CD4-positive, alpha-beta T cell (primary cell): ENCODE results near the gene GPR33. TPM values are rescaled to one million over a fixed set of nuclear protein-coding genes. Genes with fewer than 3 reads are reported as not detected.

ENCODE experiments used
- ATAC-seq: fragments of 200-7000 bp; cut with Tn5 transposase; one replicate; pipeline ENCODE4 v1.10.0; 2022; ENCODE audit warnings: mild to moderate bottlenecking; ENCODE audit not compliant: poor library complexity
- CTCF ChIA-PET: fragments of 350-600 bp; sonication (Branson Sonifier 250); formaldehyde crosslinking; loops from one replicate; lab custom pipeline; 2021; ENCODE audit warnings: antibody characterized with exemption, inconsistent platforms; lab: Charles Lee
- POLR2A ChIA-PET: fragments of 350-600 bp; sonication (Branson Sonifier 250); formaldehyde crosslinking; loops from one replicate; lab custom pipeline; 2021; ENCODE audit warnings: antibody characterized with exemption, inconsistent platforms; lab: Charles Lee
- DNase-seq, 14 experiments: peaks; one replicate each; pipeline ENCODE4 v3.0.0-alpha.2; 2013 to 2020; ENCODE audit warnings: mixed read lengths in 2 of 14
- H3K27ac ChIP-seq, 2 donors: one replicate each; pipeline versions ENCODE4 v1.5.1 to v1.7.0; 2013; ENCODE audit warnings: low read length in 2 of 2, low read depth in 1 of 2, mild to moderate bottlenecking in 1 of 2
- H3K27me3 ChIP-seq, 2 experiments: 1 replicate in 1 of 2; 2 replicates in 1 of 2; pipeline versions ENCODE4 v1.6.1 to v1.7.0; 2013; ENCODE audit warnings: low read length in 2 of 2, control low read depth in 1 of 2, mild to moderate bottlenecking in 1 of 2, moderate library complexity in 1 of 2; ENCODE audit not compliant: insufficient read depth in 2 of 2, control insufficient read depth in 1 of 2
- H3K36me3 ChIP-seq: one replicate; pipeline ENCODE4 v1.6.1; 2013; ENCODE audit warnings: low read length, control low read depth; ENCODE audit not compliant: insufficient read depth
- H3K4me1 ChIP-seq: one replicate; pipeline ENCODE4 v1.6.1; 2013; ENCODE audit warnings: low read length, control low read depth; ENCODE audit not compliant: insufficient read depth
- H3K4me3 ChIP-seq: one replicate; pipeline ENCODE4 v1.5.1; 2013; ENCODE audit warnings: mild to moderate bottlenecking, low read length, moderate library complexity
- H3K9me3 ChIP-seq, 2 experiments: 1 replicate in 1 of 2; 2 replicates in 1 of 2; pipeline versions ENCODE4 v1.6.1 to v1.7.0; 2013; ENCODE audit warnings: low read length in 2 of 2, mild to moderate bottlenecking in 2 of 2, control low read depth in 1 of 2, moderate library complexity in 1 of 2; ENCODE audit not compliant: control insufficient read depth in 1 of 2, insufficient read depth in 1 of 2
- H3K27ac Mint-ChIP-seq: one replicate; pipeline ENCODE4 v1.8.0; 2020; ENCODE audit warnings: mixed read lengths
- H3K27me3 Mint-ChIP-seq: one replicate; pipeline ENCODE4 v1.8.0; 2021; ENCODE audit warnings: mixed read lengths
- H3K36me3 Mint-ChIP-seq: one replicate; pipeline ENCODE4 v1.8.0; 2021; ENCODE audit warnings: low read depth, mixed read lengths
- H3K4me1 Mint-ChIP-seq: one replicate; pipeline ENCODE4 v1.8.0; 2021; ENCODE audit warnings: low read depth, mixed read lengths
- H3K4me3 Mint-ChIP-seq: one replicate; pipeline ENCODE4 v1.8.0; 2020; ENCODE audit warnings: mild to moderate bottlenecking, mixed read lengths
- H3K9me3 Mint-ChIP-seq: one replicate; pipeline ENCODE4 v1.8.0; 2020; ENCODE audit warnings: mixed read lengths
- intact Hi-C, 2 experiments: fragments of 100-400 bp; cut with DNase I in 1 of 2; cut with micrococcal nuclease in 1 of 2; formaldehyde crosslinking; loops; one replicate each; pipeline versions ENCODE4 v1.15.1 to v1.9.0; 2023 to 2025; cut with DNase I, micrococcal nuclease
- total RNA-seq, 174 experiments: library from RNA in 2 of 174; stranded (reverse) in 2 of 174; gene quantifications; one replicate each; pipeline ENCODE4 v1.2.3 and lab custom pipeline; 2021 to 2026
- TF ChIP-seq, protein P1 (sequence below): fragments of 200-600 bp; IDR thresholded peaks from one replicate; pipeline ENCODE4 v1.8.0; 2022; ENCODE audit warnings: antibody characterized with exemption, mild to moderate bottlenecking

GPR33 gene
- total RNA-seq, 2 experiments from 2014 or later = not detected

DNA sequence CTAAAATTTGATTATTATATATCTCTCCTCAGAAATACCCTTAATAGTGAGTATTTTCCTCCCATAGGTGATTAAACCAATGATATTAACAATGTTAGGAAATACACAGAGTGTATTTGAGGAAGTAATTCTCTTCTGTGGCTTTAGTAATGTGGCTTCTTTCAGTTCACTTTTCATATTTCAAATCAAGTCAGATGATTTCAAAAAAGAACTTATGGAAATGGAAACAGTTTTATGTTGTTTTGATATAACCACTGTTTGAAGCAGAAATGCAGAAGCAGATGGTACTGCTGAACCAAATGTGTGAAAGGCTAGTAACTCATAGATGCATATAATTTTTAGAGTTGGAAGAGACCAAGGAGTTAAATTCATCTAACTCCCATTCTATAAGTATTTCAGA, 1.9 kb upstream of the GPR33 start:
- Histone ChIP-seq H3K27me3 (peaks cover 0 to 3% of the 10 kb centered on the region in 2 experiments), H3K4me1 (no peaks in the 10 kb centered on the region), H3K36me3 (no peaks in the 10 kb centered on the region), H3K27ac (no peak overlapping the region), H3K4me3 (no peak overlapping the region), H3K9me3 (peaks cover 0 to 4% of the 10 kb centered on the region in 2 experiments)
- ChIA-PET CTCF (no interaction called here), POLR2A (no interaction called here)
- H3K4me1 Mint-ChIP-seq = no peaks in the 10 kb centered on the region
- DNase-seq = peak in 1 of 14 experiments; percentile 10
- intact Hi-C loops = no loop called here
- ATAC-seq = no peak
- no peaks in the 10 kb centered on the region for H3K9me3 Mint-ChIP-seq
- H3K36me3 Mint-ChIP-seq = no peaks in the 10 kb centered on the region
- H3K27me3 Mint-ChIP-seq = peaks cover 17% of the 10 kb centered on the region
- H3K4me3 Mint-ChIP-seq = no peak overlapping the region
- H3K27ac Mint-ChIP-seq = no peak overlapping the region
- TF ChIP-seq, protein P1, sequence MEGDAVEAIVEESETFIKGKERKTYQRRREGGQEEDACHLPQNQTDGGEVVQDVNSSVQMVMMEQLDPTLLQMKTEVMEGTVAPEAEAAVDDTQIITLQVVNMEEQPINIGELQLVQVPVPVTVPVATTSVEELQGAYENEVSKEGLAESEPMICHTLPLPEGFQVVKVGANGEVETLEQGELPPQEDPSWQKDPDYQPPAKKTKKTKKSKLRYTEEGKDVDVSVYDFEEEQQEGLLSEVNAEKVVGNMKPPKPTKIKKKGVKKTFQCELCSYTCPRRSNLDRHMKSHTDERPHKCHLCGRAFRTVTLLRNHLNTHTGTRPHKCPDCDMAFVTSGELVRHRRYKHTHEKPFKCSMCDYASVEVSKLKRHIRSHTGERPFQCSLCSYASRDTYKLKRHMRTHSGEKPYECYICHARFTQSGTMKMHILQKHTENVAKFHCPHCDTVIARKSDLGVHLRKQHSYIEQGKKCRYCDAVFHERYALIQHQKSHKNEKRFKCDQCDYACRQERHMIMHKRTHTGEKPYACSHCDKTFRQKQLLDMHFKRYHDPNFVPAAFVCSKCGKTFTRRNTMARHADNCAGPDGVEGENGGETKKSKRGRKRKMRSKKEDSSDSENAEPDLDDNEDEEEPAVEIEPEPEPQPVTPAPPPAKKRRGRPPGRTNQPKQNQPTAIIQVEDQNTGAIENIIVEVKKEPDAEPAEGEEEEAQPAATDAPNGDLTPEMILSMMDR = no peak

DNA sequence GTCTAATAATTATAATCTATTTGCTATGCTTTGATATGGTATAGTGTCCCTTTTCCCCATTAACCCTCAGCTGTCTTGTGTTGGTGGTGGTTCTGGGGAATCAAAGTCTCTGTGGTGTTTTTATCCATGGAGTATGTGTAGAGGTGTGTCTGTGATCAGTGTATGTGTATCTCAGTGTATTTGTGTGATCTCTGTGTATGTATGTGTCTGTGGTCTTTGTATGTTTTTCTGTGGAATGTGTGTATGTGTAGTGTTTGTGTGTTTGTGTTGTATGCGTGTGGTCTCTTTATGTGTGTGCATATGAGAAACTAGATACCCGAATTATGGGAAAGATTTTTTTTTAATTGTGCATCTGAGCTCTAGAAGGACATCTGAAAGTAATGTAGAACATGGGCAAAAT, 1.1 kb downstream of the GPR33 start:
- ATAC-seq (no peak), DNase-seq (no peak)
- Histone ChIP-seq H3K4me1 (no peaks in the 10 kb centered on the region), H3K9me3 (no peaks in the 10 kb centered on the region), H3K4me3 (no peak overlapping the region), H3K27me3 (peaks cover 0 to 3% of the 10 kb centered on the region in 2 experiments), H3K27ac (no peak overlapping the region), H3K36me3 (no peaks in the 10 kb centered on the region)
- H3K4me3 Mint-ChIP-seq = no peak overlapping the region
- intact Hi-C loops = no loop called here
- H3K36me3 Mint-ChIP-seq = no peaks in the 10 kb centered on the region
- H3K9me3 Mint-ChIP-seq = no peaks in the 10 kb centered on the region
- no peaks in the 10 kb centered on the region for H3K4me1 Mint-ChIP-seq
- ChIA-PET POLR2A (no interaction called here), CTCF (no interaction called here)
- peaks cover 12% of the 10 kb centered on the region for H3K27me3 Mint-ChIP-seq
- TF ChIP-seq, protein P1 = no peak
- no peak overlapping the region for H3K27ac Mint-ChIP-seq

DNA sequence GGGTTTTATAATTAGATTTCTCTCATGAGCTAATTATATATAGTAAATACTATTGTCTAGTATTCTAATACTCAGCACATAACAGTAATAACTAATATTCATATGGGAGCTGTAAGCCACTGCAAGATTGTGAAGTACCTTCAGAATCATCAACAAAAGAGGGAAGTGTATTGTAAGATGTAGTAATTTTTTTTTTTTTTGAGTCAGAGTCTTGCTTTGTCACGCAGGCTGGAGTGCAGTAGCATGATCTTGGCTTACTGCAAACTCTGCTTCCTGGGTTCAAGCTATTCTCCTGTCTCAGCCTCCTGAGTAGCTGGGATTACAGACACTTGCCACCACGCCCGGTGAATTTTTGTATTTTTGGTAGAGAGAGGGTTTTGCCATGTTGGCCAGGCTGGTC, 3.1 kb downstream of the GPR33 start:
- Histone ChIP-seq H3K4me1 (no peaks in the 10 kb centered on the region), H3K9me3 (no peaks in the 10 kb centered on the region), H3K4me3 (no peak overlapping the region), H3K36me3 (no peaks in the 10 kb centered on the region), H3K27me3 (peaks cover 0 to 2% of the 10 kb centered on the region in 2 experiments), H3K27ac (no peak overlapping the region)
- ATAC-seq (no peak), DNase-seq (peak in 2 of 14 experiments; percentile 36 to 47)
- ChIA-PET CTCF (no interaction called here), POLR2A (interaction anchor here (0.7 kb wide), 1 partner anchor 13 kb away, joined by 3 read pairs; no protein-coding TSS in a partner anchor)
- TF ChIP-seq, protein P1 = no peak
- Mint-ChIP-seq H3K9me3 (no peaks in the 10 kb centered on the region), H3K36me3 (no peaks in the 10 kb centered on the region), H3K27ac (no peak overlapping the region), H3K4me1 (no peaks in the 10 kb centered on the region), H3K27me3 (peaks cover 7% of the 10 kb centered on the region), H3K4me3 (no peak overlapping the region)
- intact Hi-C loops = no loop called here
